Nephron (organoid): Measurements from ENCODE around the gene OR13C5.

ENCODE experiments used
- H3K27ac Mint-ChIP-seq, 3 experiments: 2 replicates each; pipeline ENCODE4 v1.8.0; 2020; ENCODE audit warnings: mixed read lengths in 3 of 3, mild to moderate bottlenecking in 2 of 3, moderate library complexity in 1 of 3
- H3K27me3 Mint-ChIP-seq: 2 replicates; pipeline ENCODE4 v1.8.0; 2021; ENCODE audit warnings: low read depth, mild to moderate bottlenecking, moderate library complexity, mixed read lengths
- H3K36me3 Mint-ChIP-seq: 2 replicates; pipeline ENCODE4 v1.8.0; 2020; ENCODE audit warnings: low read depth, mixed read lengths
- H3K4me1 Mint-ChIP-seq: 2 replicates; pipeline ENCODE4 v1.8.0; 2020; ENCODE audit warnings: mixed read lengths
- H3K4me3 Mint-ChIP-seq, 3 experiments: 2 replicates each; pipeline ENCODE4 v1.8.0; 2020; ENCODE audit warnings: mild to moderate bottlenecking in 3 of 3, mixed read lengths in 3 of 3, moderate library complexity in 2 of 3
- H3K9me3 Mint-ChIP-seq: 2 replicates; pipeline ENCODE4 v1.8.0; 2020; ENCODE audit warnings: mixed read lengths
- TF ChIP-seq, protein P1 (sequence below), 3 experiments: fragments of 200-600 bp; sonication (generic); IDR thresholded peaks; one replicate each; pipeline ENCODE4 v1.5.0; 2021; ENCODE audit warnings: antibody characterized with exemption in 3 of 3; ENCODE audit not compliant: unreplicated experiment in 3 of 3

The OR13C5 gene

DNA sequence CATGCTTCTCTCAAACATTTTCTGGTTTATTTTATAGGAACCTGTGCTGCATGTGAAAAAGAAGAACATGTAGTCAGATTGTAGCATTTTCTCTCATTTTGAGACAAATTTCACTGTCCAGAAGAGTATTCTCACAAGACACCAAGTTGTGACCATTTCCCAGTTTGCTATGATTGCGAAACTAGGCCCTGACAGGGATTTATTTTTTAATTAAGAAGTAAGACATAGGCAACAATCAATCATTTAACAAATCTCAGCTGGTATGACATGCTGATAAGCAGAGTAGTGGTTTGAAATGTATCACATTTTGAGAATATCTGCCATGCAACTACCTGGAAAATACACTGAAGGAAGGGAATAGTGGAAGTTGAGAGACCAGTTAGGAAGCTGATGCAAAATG, 18.7 kb downstream of the OR13C5 start:
- TF ChIP-seq, protein P1, sequence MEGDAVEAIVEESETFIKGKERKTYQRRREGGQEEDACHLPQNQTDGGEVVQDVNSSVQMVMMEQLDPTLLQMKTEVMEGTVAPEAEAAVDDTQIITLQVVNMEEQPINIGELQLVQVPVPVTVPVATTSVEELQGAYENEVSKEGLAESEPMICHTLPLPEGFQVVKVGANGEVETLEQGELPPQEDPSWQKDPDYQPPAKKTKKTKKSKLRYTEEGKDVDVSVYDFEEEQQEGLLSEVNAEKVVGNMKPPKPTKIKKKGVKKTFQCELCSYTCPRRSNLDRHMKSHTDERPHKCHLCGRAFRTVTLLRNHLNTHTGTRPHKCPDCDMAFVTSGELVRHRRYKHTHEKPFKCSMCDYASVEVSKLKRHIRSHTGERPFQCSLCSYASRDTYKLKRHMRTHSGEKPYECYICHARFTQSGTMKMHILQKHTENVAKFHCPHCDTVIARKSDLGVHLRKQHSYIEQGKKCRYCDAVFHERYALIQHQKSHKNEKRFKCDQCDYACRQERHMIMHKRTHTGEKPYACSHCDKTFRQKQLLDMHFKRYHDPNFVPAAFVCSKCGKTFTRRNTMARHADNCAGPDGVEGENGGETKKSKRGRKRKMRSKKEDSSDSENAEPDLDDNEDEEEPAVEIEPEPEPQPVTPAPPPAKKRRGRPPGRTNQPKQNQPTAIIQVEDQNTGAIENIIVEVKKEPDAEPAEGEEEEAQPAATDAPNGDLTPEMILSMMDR (IDR thresholded peaks at IDR 0.05; ENCODE audit: unreplicated experiment in 3 of 3) = no peak
- Mint-ChIP-seq H3K27ac (no peak overlapping the region), H3K27me3 (no peaks in the 10 kb centered on the region), H3K4me1 (no peaks in the 10 kb centered on the region), H3K9me3 (no peaks in the 10 kb centered on the region), H3K36me3 (no peaks in the 10 kb centered on the region), H3K4me3 (no peak overlapping the region)

- H3K27me3 Mint-ChIP-seq = no peaks in the 10 kb centered on the region
- H3K9me3 Mint-ChIP-seq = peaks cover 16% of the 10 kb centered on the region
- H3K4me1 Mint-ChIP-seq = no peaks in the 10 kb centered on the region
- no peak overlapping the region for H3K27ac Mint-ChIP-seq
- H3K4me3 Mint-ChIP-seq = no peak overlapping the region
- H3K36me3 Mint-ChIP-seq = no peaks in the 10 kb centered on the region
- TF ChIP-seq, protein P1 (IDR thresholded peaks at IDR 0.05; ENCODE audit: unreplicated experiment in 3 of 3) = no peak
Observed at GRCh38 chr9:104577263-104577662, 21.9 kb downstream of the OR13C5 start.

GRCh38 chr9:104575456-104575855, 23.8 kb downstream of the OR13C5 start:
- H3K36me3 Mint-ChIP-seq = no peaks in the 10 kb centered on the region
- no peak overlapping the region for H3K4me3 Mint-ChIP-seq
- H3K27me3 Mint-ChIP-seq = no peaks in the 10 kb centered on the region
- peaks cover 20% of the 10 kb centered on the region for H3K9me3 Mint-ChIP-seq
- no peaks in the 10 kb centered on the region for H3K4me1 Mint-ChIP-seq
- TF ChIP-seq, protein P1 (IDR thresholded peaks at IDR 0.05; ENCODE audit: unreplicated experiment in 3 of 3) = no peak
- H3K27ac Mint-ChIP-seq = no peak overlapping the region

- Mint-ChIP-seq H3K9me3 (peaks cover 20% of the 10 kb centered on the region), H3K4me3 (no peak overlapping the region), H3K27me3 (no peaks in the 10 kb centered on the region), H3K4me1 (no peaks in the 10 kb centered on the region), H3K27ac (no peak overlapping the region), H3K36me3 (no peaks in the 10 kb centered on the region)
- TF ChIP-seq, protein P1 (IDR thresholded peaks at IDR 0.05; ENCODE audit: unreplicated experiment in 3 of 3) = no peak
Observed at GRCh38 chr9:104572612-104573011, 26.6 kb downstream of the OR13C5 start.

DNA sequence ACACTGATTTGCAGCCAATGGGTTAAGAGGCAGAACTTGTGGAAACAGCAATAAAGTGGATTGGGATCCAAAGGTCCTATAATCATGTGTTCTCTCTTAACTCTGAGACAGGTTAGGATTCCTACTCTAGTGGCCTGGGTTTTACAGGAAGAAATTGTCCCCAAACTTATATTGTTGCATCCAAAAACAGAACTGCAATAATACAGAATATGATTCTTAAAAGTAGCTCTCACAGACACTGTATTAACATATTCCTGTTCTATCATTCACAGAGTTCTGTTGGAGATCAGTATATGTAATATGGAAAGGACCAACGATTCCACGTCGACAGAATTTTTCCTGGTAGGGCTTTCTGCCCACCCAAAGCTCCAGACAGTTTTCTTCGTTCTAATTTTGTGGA, 30.3 kb downstream of the OR13C5 start, which contains the start of gene OR13C8:
OR13C8 (plus strand) TSS at position 301 of the 400 bp plus-strand sequence; CDS start at position 301, 0 bp downstream.
- Mint-ChIP-seq H3K27ac (no peak within 1 kb of the TSS), H3K9me3 (peaks cover 17% of the 10 kb centered on the region), H3K4me1 (no peaks in the 10 kb centered on the region), H3K36me3 (no peaks in the 10 kb centered on the region), H3K27me3 (no peaks in the 10 kb centered on the region), H3K4me3 (no peak within 1 kb of the TSS)
- TF ChIP-seq, protein P1 (IDR thresholded peaks at IDR 0.05; ENCODE audit: unreplicated experiment in 3 of 3) = no peak

DNA sequence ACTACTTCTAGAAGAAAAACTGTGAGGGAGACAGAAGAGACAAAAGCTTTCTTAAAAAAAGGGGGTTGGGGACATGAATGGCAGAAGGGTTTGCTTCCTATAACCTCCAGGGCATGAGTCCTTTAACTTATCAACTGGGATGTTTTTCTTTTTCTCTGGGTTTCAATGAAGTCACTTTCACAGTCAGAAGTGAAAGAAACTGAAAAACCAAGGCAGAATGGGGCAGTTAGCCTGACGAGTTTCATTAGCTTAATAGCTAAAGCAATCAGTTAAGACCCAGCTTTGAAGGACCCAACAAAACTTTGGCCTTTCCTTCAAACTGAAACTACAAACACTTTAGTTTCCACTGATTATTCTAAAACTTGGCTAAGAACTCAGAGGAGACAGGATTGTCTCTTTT, 34.9 kb downstream of the OR13C5 start:
- Mint-ChIP-seq H3K27me3 (no peaks in the 10 kb centered on the region), H3K36me3 (no peaks in the 10 kb centered on the region), H3K9me3 (peaks cover 4% of the 10 kb centered on the region), H3K27ac (no peak overlapping the region), H3K4me3 (no peak overlapping the region), H3K4me1 (no peaks in the 10 kb centered on the region)
- TF ChIP-seq, protein P1 (IDR thresholded peaks at IDR 0.05; ENCODE audit: unreplicated experiment in 3 of 3) = no peak
